Activated effector memory CD4-positive, alpha-beta T cell treated with Interleukin-2 at 50 U/mL for 16 hours (primary cell): Measurements from ENCODE around the gene ADAMTS6.
"Not testable (repeated sequence)": the region's sequence is repeated elsewhere in the genome, so short reads cannot be mapped to it uniquely, and the experiment has no call there.

Experiments
- DNase-seq: peaks from one replicate; pipeline ENCODE4 v3.0.0-alpha.2; 2020

The ADAMTS6 gene, protein sequence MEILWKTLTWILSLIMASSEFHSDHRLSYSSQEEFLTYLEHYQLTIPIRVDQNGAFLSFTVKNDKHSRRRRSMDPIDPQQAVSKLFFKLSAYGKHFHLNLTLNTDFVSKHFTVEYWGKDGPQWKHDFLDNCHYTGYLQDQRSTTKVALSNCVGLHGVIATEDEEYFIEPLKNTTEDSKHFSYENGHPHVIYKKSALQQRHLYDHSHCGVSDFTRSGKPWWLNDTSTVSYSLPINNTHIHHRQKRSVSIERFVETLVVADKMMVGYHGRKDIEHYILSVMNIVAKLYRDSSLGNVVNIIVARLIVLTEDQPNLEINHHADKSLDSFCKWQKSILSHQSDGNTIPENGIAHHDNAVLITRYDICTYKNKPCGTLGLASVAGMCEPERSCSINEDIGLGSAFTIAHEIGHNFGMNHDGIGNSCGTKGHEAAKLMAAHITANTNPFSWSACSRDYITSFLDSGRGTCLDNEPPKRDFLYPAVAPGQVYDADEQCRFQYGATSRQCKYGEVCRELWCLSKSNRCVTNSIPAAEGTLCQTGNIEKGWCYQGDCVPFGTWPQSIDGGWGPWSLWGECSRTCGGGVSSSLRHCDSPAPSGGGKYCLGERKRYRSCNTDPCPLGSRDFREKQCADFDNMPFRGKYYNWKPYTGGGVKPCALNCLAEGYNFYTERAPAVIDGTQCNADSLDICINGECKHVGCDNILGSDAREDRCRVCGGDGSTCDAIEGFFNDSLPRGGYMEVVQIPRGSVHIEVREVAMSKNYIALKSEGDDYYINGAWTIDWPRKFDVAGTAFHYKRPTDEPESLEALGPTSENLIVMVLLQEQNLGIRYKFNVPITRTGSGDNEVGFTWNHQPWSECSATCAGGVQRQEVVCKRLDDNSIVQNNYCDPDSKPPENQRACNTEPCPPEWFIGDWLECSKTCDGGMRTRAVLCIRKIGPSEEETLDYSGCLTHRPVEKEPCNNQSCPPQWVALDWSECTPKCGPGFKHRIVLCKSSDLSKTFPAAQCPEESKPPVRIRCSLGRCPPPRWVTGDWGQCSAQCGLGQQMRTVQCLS (N-terminal part only)

DNA sequence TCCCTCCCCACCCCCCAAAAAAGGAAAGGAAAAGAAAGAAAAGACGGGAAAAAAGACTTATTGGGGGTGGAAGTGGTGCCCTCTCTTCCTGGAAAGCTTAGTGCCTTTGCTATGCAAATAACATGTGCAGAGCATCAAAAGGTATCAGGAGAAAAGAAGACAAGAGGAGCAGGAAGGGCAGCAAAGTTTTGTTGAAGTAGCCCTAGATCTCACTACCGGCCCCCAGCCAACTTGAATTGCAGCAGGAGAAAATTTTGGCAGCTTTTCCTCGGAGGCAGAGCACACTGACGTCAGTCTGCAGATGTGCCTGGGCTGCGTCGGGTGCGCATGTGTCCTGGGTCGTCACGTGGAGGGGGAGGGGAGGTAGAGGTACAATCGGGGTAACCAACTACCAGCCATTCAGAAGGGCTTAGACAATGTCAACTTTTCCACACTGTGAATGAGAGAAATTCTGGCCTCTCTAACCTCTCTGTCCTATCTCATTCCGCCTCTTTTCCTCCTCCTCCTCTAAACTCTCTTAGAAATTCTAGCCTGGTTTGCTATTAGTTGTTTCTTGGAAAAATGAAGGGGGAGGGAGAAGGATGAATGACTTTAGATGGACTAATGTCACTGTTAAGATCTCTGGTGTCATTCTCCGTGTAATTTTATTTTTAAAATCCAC, at the start of gene ADAMTS6:
Gene ADAMTS6 (minus strand): TSS at position 286 of the 661 bp plus-strand sequence. CDS start 8,247 bp downstream, outside the sequence.
- DNase-seq, result peak; percentile 48

DNA sequence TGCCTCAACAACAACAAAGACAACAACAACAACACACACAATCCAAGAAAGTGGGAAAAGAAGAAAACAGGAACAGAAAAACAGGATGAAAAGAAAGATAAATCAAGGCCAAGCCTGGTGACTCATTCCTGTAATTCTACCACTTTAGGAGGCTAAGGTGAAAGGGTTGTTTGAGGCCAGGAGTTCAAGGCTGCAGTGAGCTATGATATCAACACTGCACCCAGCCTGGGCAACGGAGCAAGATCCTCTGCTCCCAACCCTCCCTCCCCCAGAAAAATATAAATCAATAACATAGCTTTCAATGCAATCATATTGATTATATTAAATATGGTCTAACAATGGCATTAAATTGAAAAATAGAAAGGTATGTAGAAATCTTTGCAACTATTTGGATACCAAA, 49.2 kb upstream of the ADAMTS6 start:
- DNase-seq, result no peak

DNA sequence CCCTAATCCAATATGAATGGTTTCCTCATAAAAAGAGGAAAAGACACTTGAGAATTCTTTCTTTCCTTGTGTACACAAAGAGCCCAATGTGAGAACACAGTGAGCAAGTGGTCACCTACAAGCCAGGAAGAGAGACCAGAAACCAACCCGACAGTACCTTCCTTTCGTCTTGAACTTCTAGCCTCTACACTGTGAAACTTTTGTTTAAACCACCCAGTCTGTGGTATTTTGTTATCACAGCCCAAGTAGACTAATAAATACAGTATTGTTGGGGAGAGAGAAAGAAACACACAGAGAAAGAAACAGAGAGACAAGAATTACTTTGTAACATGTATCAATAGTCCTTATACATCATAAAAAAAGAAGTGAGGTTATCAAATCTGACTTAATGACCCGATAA, 44.0 kb upstream of the ADAMTS6 start:
- DNase-seq, result no peak

DNA sequence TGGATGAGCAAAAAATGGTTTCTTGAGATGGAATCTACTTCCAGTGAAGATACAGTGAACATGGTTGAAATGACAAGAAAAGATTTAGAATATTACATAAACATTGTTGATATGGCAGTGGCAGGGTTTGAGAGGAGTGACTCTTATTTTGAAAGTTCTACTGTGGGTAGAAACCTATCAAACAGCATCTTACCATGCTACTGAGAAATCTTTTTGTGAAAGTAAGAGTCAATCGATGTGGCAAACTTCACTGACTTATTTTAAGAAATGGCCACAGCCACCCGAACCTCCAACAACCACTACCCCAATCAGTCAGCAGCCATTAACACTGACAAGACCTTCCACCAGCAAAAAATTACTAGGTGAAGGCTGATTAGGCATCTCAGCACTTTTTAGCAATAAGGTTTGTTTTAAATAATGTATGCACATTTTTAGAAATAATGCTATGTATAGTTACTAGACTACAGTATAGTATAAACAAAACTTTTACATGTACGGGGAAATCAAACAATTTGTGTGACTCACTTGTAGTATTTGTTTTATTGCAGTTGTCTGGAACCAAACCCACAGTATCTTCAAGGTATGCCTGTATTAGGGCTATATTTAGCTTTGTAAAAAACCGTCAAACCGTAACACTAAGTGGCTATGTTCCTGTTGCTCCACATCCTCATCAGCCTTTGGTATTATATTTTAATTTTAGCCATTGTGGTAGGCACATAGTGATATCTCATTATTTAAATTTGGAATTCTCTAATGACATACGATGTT, 30.6 kb upstream of the ADAMTS6 start:
- DNase-seq, result no peak

DNA sequence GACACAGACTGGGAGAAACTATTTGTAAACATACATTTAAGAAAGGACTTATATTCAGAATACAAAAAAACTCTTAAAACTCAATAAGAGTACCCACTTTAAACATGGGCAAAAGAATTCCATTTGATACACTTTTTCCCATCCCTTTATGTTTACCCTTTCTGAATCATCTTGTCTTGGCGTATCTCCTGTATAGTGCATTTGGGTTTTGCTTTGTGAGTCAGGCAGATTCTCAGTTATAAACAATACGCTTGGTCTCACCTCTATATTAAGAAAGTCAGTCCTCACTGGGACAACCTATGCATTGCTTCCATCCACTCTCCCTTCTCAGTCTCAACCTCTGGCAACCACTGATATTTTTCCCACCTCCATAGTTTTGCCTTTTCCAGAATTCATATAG, 27.3 kb upstream of the ADAMTS6 start:
- no peak for DNase-seq

DNA sequence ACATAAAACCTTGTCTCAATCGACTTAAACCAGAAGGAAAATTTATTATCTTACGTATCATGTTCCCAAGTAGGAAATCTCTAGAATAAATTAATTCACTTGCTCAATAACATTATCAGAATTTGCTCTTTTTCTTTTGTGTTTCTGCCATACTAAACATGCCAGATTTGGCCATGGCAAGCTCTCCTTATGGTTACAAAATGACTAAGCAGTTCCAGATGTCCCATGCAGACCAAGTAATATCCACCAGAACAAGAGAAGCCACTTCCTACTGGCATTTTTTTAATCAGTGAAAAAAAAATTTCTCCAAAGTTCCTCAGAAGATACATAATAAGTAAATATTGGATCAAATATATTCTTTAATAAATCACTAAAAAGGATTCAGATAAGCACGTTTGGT, 25.2 kb upstream of the ADAMTS6 start:
- DNase-seq, result no peak

DNA sequence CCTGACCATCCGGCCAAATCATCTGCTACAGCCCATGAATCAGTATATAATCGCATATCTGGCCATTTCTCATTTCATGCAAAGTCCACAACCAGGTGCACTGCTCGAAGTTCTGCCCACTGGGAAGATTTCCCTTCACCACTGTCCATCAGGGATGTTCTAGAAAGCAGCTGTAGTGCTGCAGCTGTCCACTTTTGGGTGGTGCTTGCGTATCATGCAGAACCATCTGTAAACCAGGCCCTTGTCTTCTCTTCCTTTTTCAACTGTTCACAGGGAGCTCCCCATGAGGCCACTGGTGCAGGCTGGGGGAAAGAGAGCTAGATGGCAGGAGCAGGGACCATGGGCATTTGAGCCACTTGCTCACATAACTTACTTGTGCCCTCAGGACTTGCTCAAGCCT, 7.4 kb upstream of the ADAMTS6 start:
- DNase-seq, result no peak

DNA sequence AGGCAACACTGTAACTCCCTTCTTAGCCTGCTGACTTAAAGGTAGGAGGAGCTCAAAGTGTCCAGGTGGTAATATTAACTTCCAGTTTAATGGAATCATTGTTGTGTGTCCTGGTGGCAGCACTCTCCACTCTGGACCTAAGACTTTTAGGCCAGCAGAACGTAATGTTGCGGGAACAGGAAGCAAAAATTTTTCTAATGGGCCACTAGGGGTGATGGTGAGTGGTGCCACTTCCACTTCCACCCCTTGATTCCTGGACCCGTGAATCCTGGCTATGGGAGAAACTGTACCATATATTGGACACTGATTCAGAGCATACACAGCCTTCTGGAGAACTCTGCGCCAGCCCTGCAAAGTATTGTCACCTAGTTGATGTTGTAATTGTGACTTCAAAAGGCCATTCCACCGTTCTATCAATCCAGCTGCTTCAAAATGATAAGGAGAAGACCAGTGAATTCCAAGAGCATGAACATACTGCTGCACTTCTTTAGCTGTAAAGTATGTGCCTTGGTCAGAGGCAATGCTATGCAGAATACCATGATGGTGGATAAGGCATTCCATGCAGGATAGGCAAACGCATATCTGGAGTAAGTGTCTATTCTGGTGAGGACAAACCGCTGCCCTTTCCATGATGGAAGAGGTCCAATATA, 6.4 kb upstream of the ADAMTS6 start:
- not testable (repeated sequence) for DNase-seq

DNA sequence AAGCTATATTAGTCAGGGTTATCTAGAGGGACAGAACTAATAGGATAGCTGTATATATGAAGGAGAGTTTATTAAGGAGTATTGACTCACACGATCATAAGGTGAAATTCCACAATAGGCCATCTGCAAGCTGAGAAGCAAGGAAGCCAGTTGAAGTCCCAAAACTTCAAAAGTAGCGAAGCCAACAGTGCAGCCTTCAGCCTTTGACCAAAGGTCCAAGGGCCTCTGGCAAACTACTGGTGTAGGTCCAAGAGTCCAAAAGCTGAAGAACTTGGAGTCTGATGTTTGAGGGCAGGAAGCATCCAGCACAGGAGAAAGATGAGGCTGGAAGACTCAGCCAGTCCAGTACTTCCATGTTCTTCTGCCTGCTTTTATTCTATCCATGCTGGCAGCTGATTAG, 5.1 kb upstream of the ADAMTS6 start:
- DNase-seq, result not testable (repeated sequence)

DNA sequence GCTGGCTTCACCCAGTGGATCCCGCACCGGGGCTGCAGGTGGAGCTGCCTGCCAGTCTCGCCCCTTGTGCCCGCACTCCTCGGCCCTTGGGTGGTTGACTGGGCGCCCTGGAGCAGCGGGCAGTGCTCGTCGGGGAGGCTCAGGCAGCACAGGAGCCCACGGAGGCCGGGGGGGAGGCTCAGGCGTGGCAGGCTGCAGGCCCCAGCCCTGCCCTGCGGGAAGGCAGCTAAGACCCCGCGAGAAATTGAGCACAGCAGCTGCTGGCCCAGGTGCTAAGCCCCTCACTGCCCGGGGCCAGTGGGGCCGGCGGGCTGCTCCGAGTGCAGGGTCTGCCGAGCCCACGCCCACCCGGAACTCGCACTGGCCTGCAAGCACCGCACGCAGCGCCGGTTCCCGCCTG, 3.7 kb upstream of the ADAMTS6 start:
- no peak for DNase-seq

DNA sequence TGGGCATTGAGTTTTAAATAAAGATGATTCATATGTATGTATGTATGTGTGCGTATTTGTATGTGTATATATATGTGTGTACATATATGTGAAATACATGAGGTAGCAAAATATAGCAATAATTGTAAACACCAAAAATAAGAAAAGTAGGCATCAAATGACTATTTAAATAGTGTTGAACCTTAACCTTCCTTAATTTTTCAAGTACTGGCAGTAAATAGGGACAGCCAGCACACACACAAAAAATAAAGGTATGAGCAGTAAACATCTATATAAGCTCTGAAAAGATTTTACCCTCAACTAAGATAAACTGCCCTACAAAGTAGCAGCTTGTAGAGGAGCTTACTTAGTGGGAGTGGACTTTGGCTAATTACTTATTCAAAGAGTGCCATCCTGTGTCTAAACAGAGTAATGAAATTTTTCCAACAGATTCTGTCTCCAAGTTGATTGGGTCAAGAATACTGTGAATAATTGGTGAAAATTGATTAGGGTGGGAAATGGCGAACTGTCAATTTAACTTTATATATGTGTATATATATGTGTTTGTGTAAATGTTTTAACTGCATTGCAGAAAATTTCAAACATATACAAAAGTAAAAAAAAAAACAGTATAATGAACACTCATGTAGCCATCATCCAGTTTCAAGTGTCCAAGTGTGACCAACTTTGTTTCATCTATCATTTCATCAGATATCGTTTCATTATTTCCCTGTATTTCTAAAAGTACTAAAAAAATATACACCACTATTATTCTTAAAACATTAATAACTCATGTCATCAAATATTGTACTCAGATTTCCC, 2.0 kb upstream of the ADAMTS6 start:
- DNase-seq, result no peak

DNA sequence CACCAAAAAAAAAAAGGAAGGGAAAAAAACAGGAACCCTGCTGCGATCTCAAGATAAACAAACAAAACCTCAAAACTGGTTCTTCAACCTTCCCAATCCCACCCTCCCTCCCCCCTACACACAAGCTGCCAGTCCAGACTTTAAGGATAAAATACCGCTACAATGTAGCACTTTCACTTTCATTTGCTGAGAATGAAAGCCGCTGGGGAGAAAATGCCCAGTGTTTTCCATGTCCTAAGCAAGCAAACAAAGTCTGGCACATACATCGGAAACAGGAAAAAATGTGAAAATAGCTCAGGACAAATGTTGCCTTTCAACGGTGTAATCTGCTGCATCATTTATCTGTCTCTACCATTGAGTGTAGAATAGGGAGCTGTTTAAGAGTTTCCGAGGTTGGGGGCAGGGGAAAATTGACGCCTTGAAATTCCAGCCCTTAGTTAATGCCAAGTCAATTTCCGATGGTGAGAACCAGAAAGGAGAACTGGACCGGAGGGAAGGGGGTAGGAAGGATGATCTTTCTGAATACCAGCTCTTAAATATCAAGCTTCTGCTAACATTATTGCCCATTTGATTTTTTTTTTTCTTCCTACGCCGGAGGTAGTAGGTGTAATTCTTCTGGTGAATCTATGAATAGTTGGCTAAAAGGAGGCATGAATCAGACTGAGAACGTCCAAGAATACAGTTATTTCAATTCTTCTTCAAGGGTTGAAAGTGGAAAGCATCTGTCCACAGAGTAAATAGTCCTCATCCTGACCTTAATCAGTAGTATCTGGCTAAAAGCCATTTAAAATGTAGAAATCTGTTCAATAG, 1.2 kb upstream of the ADAMTS6 start:
- no peak for DNase-seq

DNA sequence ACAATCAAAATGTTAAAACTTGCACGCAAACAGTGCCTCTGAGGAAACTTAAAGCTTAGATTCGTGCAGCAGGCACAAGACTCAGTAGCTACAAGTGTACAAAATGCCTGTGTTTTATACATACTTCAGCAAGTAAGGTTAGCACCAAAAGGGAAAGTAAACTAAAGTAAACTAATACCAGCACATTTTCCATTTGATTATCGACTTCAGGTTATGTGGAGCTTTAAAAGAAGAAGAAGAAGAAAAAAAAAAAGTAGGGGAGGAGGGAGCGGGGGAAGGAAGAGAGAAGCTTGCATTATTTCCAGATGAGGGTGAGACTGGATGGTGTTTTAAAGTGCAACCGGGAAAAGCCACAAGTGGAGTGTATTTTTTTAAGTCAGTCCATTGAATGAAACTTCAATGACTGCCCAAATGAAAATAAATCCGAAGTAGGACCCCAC, 596 bp upstream of the ADAMTS6 start:
- DNase-seq, result no peak

DNA sequence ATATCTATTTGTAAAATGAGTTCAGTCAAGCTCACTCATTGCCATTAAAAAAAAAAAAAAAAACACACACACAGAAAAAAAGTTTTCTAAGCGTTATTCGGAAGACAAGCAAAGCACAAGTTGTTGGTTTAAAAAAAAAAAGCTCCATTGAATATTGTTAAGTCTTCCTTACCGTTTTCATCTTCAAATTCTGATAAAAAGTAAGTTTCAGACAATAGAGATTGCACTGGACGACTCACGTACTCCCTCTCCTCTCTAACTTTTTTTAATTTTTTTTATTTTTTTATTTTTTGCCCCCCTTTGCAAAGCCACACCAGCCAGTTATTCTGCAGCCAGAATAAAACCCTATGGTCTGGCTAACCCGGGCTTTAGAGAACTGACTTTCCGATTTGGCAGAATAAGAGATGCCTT, 544 bp downstream of the ADAMTS6 start:
- no peak for DNase-seq

DNA sequence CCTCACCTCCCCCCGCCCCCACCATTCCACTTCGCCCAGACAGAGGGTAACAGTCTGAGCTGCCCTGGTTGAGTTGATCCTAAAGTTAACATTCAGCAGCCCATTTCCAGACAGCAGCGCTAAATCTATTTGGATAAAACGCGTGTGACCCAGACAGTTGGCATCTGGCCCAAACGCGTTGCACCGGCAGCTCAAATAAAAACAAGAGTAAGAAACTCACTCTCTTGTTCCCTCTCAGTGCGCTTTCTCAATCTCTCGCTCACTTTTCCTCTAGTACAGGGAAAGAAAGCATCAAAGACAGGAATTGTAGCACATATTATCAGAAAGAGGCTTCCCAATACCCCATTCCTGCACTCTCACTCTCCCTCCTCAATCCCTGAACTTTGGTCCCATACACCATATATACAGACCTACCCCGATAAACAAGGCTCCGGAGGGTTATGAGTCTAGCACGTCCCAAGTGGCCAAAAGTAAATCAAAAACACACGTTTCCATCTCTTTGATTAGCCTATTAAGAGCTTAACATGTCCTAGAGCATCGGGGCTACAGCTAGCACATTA, 1.3 kb downstream of the ADAMTS6 start:
- DNase-seq, result no peak

DNA sequence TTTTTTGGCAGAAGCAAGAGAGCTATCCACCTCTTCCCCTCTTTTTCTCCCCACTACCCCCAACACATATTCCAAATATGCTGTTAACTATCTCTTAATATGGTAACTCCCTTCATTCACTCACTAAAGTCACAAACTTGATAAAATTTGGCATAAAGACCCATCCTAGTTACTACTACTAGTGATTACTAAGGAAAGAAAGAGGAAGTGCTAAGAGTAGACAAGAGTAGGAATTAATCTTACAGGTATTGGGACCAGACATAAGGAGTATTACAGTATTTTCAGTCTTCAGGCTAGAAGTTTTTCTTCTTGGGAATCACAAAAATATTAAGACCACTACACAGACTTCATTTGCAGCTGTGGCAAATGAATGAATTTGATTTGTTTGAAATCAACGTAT, 2.2 kb downstream of the ADAMTS6 start:
- no peak for DNase-seq

DNA sequence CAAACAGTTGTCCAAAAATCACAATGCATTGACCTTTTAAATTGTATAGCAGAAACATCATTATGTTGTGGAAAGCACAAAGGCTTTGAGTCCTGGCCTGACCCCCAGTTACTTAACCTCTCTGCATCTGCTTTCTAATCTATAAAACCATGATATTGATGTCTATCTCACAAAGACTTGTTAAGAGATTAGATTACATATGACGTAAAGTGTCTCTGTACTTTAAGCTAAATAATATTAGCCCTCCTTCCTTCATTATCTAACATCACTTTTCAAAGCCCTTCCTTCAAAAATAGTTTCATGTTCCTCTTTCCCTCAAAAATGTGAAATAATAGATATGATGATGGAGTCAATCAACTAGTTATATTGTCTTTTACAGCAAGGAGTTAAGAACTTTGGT, 3.4 kb downstream of the ADAMTS6 start:
- no peak for DNase-seq

DNA sequence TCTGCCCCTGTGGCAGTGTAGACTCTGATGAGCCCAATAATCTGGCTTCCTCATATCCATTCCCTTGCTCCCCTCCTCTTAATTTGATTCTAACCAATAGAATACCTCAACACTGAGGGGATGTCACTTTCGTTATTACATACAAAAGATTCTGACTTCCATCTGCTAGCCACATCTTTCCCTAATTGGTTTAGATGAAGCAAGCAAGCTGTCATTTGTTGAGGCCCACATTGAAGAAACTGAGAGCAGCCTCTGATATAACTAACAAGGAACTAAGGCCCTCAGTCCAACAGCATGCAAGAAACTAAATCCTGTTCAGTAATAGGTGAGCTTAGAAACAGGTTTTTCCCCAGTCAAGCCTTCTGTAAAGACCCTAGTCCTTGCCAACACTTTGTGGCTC, 5.8 kb downstream of the ADAMTS6 start:
- DNase-seq, result no peak

DNA sequence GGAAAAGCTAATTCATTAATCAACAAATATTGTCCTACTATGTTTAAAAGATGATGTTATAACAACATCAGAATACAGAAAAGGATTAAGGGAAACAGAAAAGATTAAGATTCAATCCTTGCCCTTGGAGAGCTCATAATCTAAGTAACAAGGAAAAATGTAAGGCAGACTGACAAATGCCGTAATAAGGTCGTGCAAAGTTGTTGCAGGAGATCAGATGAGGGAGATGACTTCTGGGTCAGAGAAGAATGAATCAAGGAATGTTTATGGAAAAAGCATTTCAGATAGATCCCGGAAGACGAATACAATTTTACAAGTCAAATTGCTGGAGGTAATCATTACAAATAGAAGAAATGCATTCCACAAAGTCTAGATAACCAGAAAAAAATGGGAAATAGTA, 6.4 kb downstream of the ADAMTS6 start:
- no peak for DNase-seq
